Testis (tissue), 2 donors: ENCODE data around the gene ANXA2.

Experiments used
- CTCF ChIP-seq, 3 experiments: fragments of 450-650 bp in 2 of 3; fragments of 200-600 bp in 1 of 3; sonication (generic) in 1 of 3; IDR thresholded peaks; one replicate each; pipeline ENCODE4 v1.5.1; 2016 to 2019; ENCODE audit warnings: antibody characterized with exemption in 3 of 3, mild to moderate bottlenecking in 2 of 3, moderate library complexity in 1 of 3
- POLR2A ChIP-seq: fragments of 450-650 bp; IDR thresholded peaks from one replicate; pipeline ENCODE4 v1.6.1; 2017; ENCODE audit warnings: antibody characterized with exemption, mild to moderate bottlenecking, moderate library complexity

- TF ChIP-seq CTCF (IDR thresholded peaks at IDR 0.05) (no peak), POLR2A (no peak)
Measured at GRCh38 chr15:60326343-60326742, 71.4 kb downstream of the ANXA2 start.
